ENCODE measurements around the gene ERGIC1. TPM values are rescaled to one million over a fixed set of nuclear protein-coding genes. Genes with fewer than 3 reads are reported as not detected.

ERGIC1 gene
- total RNA-seq, 1 donor from 2014 or later: 46.4 TPM

DNA sequence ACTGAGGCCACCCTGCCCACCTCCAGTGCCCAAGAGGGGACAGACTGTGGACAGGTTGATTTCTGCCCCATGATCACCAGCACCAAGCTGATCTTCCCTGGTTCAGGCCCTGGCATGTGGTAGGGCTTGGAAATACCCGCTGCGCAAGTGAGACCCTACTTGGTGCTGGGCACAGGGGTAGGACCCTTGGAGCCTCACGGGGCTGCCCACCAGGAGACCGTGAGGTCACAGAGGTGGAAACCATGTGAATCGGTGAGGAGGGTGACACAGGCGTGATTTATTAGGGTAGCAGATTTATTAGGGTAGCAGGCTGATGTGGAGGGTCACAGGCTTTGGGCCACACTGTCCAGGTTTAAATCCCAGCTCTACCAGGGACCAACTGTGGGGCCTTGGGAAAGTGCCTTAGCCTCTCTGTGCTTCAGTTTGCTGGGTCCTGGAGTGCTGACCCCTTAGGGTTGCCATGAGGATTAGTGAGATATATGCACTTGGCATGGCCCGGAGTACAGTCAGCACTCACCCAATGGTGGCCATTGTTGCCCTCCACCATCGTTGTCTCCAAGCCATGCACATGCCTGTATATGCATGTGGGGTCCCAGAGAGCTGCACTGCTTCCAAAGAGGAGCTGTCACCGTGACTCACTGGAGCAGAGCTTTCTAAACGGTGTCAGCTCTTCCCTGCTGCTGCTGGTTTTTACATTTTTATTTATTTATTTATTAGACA is 42.2 kb upstream of the ERGIC1 start:
- Histone ChIP-seq H3K36me3 (ENCODE audit: control insufficient read depth in 3 of 3, insufficient read depth in 3 of 3, low read length in 3 of 3) (no peaks in the 10 kb centered on the region), H3K4me1 (ENCODE audit: control insufficient read depth in 3 of 3, insufficient read depth in 3 of 3, low read length in 3 of 3) (peaks cover 63 to 76% (median 68%) of the 10 kb centered on the region in 3 donors), H3K9me3 (ENCODE audit: control insufficient read depth in 3 of 3, low read length in 3 of 3) (no peaks in the 10 kb centered on the region), H3K9ac (ENCODE audit: low read depth in 1 of 3, low read length in 3 of 3) (peak overlapping the region in 2 of 3 donors; percentile 27 to 66), H3K27me3 (ENCODE audit: control insufficient read depth in 3 of 3, insufficient read depth in 3 of 3, low read length in 3 of 3) (no peaks in the 10 kb centered on the region), H3K27ac (ENCODE audit: low read depth, low read length) (peak overlapping the region; percentile 88), H3K4me3 (ENCODE audit: low read length in 3 of 3) (no peak overlapping the region)

DNA sequence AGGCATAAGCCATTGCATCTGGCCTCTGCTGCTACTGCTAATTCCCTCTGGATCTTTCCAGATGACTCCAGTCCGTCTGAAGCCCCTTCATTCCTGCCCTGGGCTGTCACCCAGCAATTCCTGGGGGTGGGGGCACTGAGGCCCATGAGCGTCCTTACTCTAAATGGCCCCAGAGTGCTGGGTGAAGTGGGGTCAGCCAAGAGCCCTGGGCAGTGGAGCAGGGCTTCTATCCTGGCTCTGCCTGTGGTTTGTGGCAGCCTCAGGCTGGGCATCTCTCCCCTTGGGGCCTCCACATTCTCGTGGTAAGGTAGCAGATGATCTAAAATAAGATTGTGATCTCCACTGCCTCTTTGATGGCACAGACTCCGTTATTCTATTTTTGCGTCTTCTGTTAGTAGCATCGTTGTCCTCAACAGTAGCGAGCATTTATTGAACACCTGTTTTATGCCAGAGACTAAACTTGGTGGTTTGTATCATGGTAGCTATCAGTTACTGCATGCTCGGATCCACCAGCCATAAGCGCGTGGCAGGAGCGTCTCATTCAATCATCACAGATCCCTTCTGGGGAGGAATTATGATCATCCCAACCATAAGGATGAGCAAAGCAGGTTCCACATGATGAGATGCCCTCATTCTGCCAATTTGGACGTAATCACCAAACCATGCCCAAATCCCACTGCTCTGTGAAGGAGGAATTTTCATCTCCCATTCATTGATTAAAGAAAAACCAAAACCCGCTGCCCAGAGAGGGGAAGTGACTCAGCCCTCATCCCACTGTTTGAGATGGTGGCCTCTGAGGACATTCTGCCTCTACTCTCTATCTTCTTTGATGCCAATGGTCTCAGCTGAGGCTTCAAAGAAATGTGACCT is 41.1 kb upstream of the ERGIC1 start:
- Histone ChIP-seq H3K9ac (ENCODE audit: low read depth in 1 of 3, low read length in 3 of 3) (peak overlapping the region; percentile 25 to 68 (median 64)), H3K4me3 (ENCODE audit: low read length in 3 of 3) (peak overlapping the region in 1 of 3 donors; percentile 22), H3K27me3 (ENCODE audit: control insufficient read depth in 3 of 3, insufficient read depth in 3 of 3, low read length in 3 of 3) (no peaks in the 10 kb centered on the region), H3K9me3 (ENCODE audit: control insufficient read depth in 3 of 3, low read length in 3 of 3) (no peaks in the 10 kb centered on the region), H3K27ac (ENCODE audit: low read depth, low read length) (peak overlapping the region; percentile 88), H3K4me1 (ENCODE audit: control insufficient read depth in 3 of 3, insufficient read depth in 3 of 3, low read length in 3 of 3) (peaks cover 64 to 76% (median 71%) of the 10 kb centered on the region in 3 donors), H3K36me3 (ENCODE audit: control insufficient read depth in 3 of 3, insufficient read depth in 3 of 3, low read length in 3 of 3) (no peaks in the 10 kb centered on the region)

GRCh38 chr5:172793577-172794488 is 40.2 kb upstream of the ERGIC1 start:
- Histone ChIP-seq H3K36me3 (ENCODE audit: control insufficient read depth in 3 of 3, insufficient read depth in 3 of 3, low read length in 3 of 3) (no peaks in the 10 kb centered on the region), H3K27ac (ENCODE audit: low read depth, low read length) (peak overlapping the region; percentile 88), H3K4me3 (ENCODE audit: low read length in 3 of 3) (peak overlapping the region in 1 of 3 donors; percentile 29), H3K4me1 (ENCODE audit: control insufficient read depth in 3 of 3, insufficient read depth in 3 of 3, low read length in 3 of 3) (peaks cover 66 to 73% (median 72%) of the 10 kb centered on the region in 3 donors), H3K9me3 (ENCODE audit: control insufficient read depth in 3 of 3, low read length in 3 of 3) (no peaks in the 10 kb centered on the region), H3K27me3 (ENCODE audit: control insufficient read depth in 3 of 3, insufficient read depth in 3 of 3, low read length in 3 of 3) (no peaks in the 10 kb centered on the region), H3K9ac (ENCODE audit: low read depth in 1 of 3, low read length in 3 of 3) (peak overlapping the region in 1 of 3 donors; percentile 17)

DNA sequence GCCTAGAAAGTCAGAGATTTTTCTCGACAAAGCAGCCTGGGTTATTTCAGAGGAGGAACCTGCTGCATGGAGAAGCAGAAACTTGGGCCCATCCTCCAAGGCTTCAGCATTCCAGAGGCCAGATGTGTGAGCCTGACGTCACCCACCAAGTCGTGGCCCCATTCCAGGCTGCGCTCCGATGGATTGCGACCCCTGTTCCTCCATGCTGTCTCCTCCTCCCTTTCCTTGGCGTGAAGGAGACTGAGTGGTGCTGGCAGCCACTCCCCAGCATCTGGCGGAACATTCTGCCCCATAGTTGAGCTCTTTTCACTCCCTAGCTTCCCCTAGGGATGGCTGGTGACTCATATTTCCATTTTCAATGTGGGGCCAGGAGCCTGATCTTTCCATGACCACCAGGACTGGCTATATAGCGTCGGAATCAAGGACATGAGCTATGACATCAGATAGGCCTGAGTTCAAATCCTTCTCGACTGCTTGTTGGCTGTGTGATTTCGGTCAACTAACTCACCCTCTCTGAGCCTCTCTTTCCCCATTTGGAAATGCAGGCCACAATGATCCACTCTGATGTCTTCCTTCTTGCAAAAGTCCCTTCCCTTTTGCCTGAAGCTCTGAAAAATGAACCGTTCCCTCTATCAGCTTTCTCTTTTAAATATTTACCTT is 38.6 kb upstream of the ERGIC1 start:
- no peaks in the 10 kb centered on the region for H3K27me3 ChIP-seq (ENCODE audit: control insufficient read depth in 3 of 3, insufficient read depth in 3 of 3, low read length in 3 of 3)
- no peak overlapping the region for H3K4me3 ChIP-seq (ENCODE audit: low read length in 3 of 3)
- H3K9ac ChIP-seq (ENCODE audit: low read depth in 1 of 3, low read length in 3 of 3): peak overlapping the region in 1 of 3 donors; percentile 50
- no peaks in the 10 kb centered on the region for H3K9me3 ChIP-seq (ENCODE audit: control insufficient read depth in 3 of 3, low read length in 3 of 3)
- H3K36me3 ChIP-seq (ENCODE audit: control insufficient read depth in 3 of 3, insufficient read depth in 3 of 3, low read length in 3 of 3): no peaks in the 10 kb centered on the region
- peaks cover 51 to 65% (median 57%) of the 10 kb centered on the region in 3 donors for H3K4me1 ChIP-seq (ENCODE audit: control insufficient read depth in 3 of 3, insufficient read depth in 3 of 3, low read length in 3 of 3)
- peak overlapping the region; percentile 65 for H3K27ac ChIP-seq (ENCODE audit: low read depth, low read length)

- Histone ChIP-seq H3K4me3 (ENCODE audit: low read length in 3 of 3) (no peak overlapping the region), H3K9ac (ENCODE audit: low read depth in 1 of 3, low read length in 3 of 3) (peak overlapping the region in 1 of 3 donors; percentile 54), H3K36me3 (ENCODE audit: control insufficient read depth in 3 of 3, insufficient read depth in 3 of 3, low read length in 3 of 3) (no peaks in the 10 kb centered on the region), H3K27me3 (ENCODE audit: control insufficient read depth in 3 of 3, insufficient read depth in 3 of 3, low read length in 3 of 3) (no peaks in the 10 kb centered on the region), H3K27ac (ENCODE audit: low read depth, low read length) (peak overlapping the region; percentile 65), H3K9me3 (ENCODE audit: control insufficient read depth in 3 of 3, low read length in 3 of 3) (no peaks in the 10 kb centered on the region), H3K4me1 (ENCODE audit: control insufficient read depth in 3 of 3, insufficient read depth in 3 of 3, low read length in 3 of 3) (peaks cover 43 to 56% (median 49%) of the 10 kb centered on the region in 3 donors)
These were observed 37.7 kb upstream of the ERGIC1 start for GRCh38 chr5:172796306-172796705.

DNA sequence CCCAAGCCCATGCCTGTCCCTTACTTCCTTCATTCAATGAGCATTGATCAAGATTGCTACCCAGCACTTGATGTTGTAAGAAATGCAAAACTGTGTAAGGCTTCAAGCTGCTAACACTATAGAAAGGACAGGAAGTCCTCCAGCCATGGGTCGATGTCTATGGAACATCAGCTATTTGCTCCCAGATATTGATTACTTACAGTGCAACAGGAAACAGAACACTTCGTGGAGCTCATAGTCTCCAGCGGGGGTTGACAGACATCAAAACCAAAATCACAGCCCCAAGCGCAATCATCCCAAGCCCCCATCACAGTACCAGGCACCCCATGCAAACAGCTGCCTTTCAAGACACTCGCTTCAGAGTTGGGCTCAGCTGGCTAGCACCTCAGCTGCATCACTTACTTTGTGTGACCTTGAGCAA is 36.3 kb upstream of the ERGIC1 start:
- Histone ChIP-seq H3K9me3 (ENCODE audit: control insufficient read depth in 3 of 3, low read length in 3 of 3) (no peaks in the 10 kb centered on the region), H3K27ac (ENCODE audit: low read depth, low read length) (peak overlapping the region; percentile 38), H3K9ac (ENCODE audit: low read depth in 1 of 3, low read length in 3 of 3) (no peak overlapping the region), H3K4me3 (ENCODE audit: low read length in 3 of 3) (no peak overlapping the region), H3K27me3 (ENCODE audit: control insufficient read depth in 3 of 3, insufficient read depth in 3 of 3, low read length in 3 of 3) (no peaks in the 10 kb centered on the region), H3K4me1 (ENCODE audit: control insufficient read depth in 3 of 3, insufficient read depth in 3 of 3, low read length in 3 of 3) (peaks cover 29 to 41% (median 39%) of the 10 kb centered on the region in 3 donors), H3K36me3 (ENCODE audit: control insufficient read depth in 3 of 3, insufficient read depth in 3 of 3, low read length in 3 of 3) (no peaks in the 10 kb centered on the region)

GRCh38 chr5:172798422-172799215 is 35.4 kb upstream of the ERGIC1 start:
- Histone ChIP-seq H3K36me3 (ENCODE audit: control insufficient read depth in 3 of 3, insufficient read depth in 3 of 3, low read length in 3 of 3) (no peaks in the 10 kb centered on the region), H3K9ac (ENCODE audit: low read depth in 1 of 3, low read length in 3 of 3) (no peak overlapping the region), H3K4me3 (ENCODE audit: low read length in 3 of 3) (no peak overlapping the region), H3K27ac (ENCODE audit: low read depth, low read length) (peak overlapping the region; percentile 57), H3K9me3 (ENCODE audit: control insufficient read depth in 3 of 3, low read length in 3 of 3) (no peaks in the 10 kb centered on the region), H3K27me3 (ENCODE audit: control insufficient read depth in 3 of 3, insufficient read depth in 3 of 3, low read length in 3 of 3) (no peaks in the 10 kb centered on the region), H3K4me1 (ENCODE audit: control insufficient read depth in 3 of 3, insufficient read depth in 3 of 3, low read length in 3 of 3) (peaks cover 22 to 33% (median 31%) of the 10 kb centered on the region in 3 donors)

- peaks cover 17 to 26% (median 23%) of the 10 kb centered on the region in 3 donors for H3K4me1 ChIP-seq (ENCODE audit: control insufficient read depth in 3 of 3, insufficient read depth in 3 of 3, low read length in 3 of 3)
- H3K4me3 ChIP-seq (ENCODE audit: low read length in 3 of 3): no peak overlapping the region
- no peak overlapping the region for H3K9ac ChIP-seq (ENCODE audit: low read depth in 1 of 3, low read length in 3 of 3)
- peak overlapping the region; percentile 32 for H3K27ac ChIP-seq (ENCODE audit: low read depth, low read length)
- H3K36me3 ChIP-seq (ENCODE audit: control insufficient read depth in 3 of 3, insufficient read depth in 3 of 3, low read length in 3 of 3): no peaks in the 10 kb centered on the region
- no peaks in the 10 kb centered on the region for H3K27me3 ChIP-seq (ENCODE audit: control insufficient read depth in 3 of 3, insufficient read depth in 3 of 3, low read length in 3 of 3)
- no peaks in the 10 kb centered on the region for H3K9me3 ChIP-seq (ENCODE audit: control insufficient read depth in 3 of 3, low read length in 3 of 3)
These were observed 34.6 kb upstream of the ERGIC1 start for GRCh38 chr5:172799416-172799815.

Measured in skeletal muscle tissue (tissue), 4 donors.